Measurements from ENCODE around the gene SLC9A3.

- no peak for TF ChIP-seq EZH2phosphoT487 (IDR thresholded peaks at IDR 0.05; ENCODE audit: borderline replicate concordance)
- no peak for TF ChIP-seq CTCF (IDR thresholded peaks at IDR 0.05 in 2 of 3, conservative IDR thresholded peaks at IDR 0.05 in 1 of 3; ENCODE audit: borderline replicate concordance in 1 of 3, insufficient read depth in 1 of 3, low read depth in 2 of 3, low read length in 2 of 3)
- TF ChIP-seq CEBPB (IDR thresholded peaks at IDR 0.05; ENCODE audit: low read depth), result no peak
- TF ChIP-seq POLR2AphosphoS5 (IDR thresholded peaks at IDR 0.05; ENCODE audit: low read depth, low read length), result no peak
- TF ChIP-seq POLR2A (IDR thresholded peaks at IDR 0.05; ENCODE audit: borderline replicate concordance, extremely low read depth, insufficient read depth, insufficient read length), result no peak
- no peak for TF ChIP-seq ATF3 (IDR thresholded peaks at IDR 0.05)
- TF ChIP-seq, protein P1, sequence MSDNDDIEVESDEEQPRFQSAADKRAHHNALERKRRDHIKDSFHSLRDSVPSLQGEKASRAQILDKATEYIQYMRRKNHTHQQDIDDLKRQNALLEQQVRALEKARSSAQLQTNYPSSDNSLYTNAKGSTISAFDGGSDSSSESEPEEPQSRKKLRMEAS (IDR thresholded peaks at IDR 0.05), result no peak
- no peak for TF ChIP-seq RAD21 (IDR thresholded peaks at IDR 0.05; ENCODE audit: low read depth)
- TF ChIP-seq REST (IDR thresholded peaks at IDR 0.05; ENCODE audit: low read depth), result no peak
- no peak for TF ChIP-seq EZH2 (IDR thresholded peaks at IDR 0.05)
These were observed 89.7 kb downstream of the SLC9A3 start for GRCh38 chr5:434443-435146.
